ENCODE measurements around the gene SNX2.
"Not testable (repeated sequence)": the region's sequence is repeated elsewhere in the genome, so short reads cannot be mapped to it uniquely, and the experiment has no call there.

Gene SNX2

GRCh38 chr5:122774861-122775549 lies at the start of gene SNX2:
Gene SNX2, plus strand, starts transcription at chr5:122775080. Its CDS starts 24 bp downstream, at chr5:122775104.
- peak; percentile 71 to 81 for DNase-seq (ENCODE audit: low read depth in 1 of 2, low spot score in 1 of 2)

- no peak for DNase-seq (ENCODE audit: low read depth in 1 of 2, low spot score in 1 of 2)
Measured at GRCh38 chr5:122727112-122727541, 47.8 kb upstream of the SNX2 start.

- DNase-seq (ENCODE audit: low read depth in 1 of 2, low spot score in 1 of 2): no peak
Measured at GRCh38 chr5:122730037-122730436, 44.8 kb upstream of the SNX2 start.

GRCh38 chr5:122730456-122730855 lies 44.4 kb upstream of the SNX2 start:
- DNase-seq (ENCODE audit: low read depth in 1 of 2, low spot score in 1 of 2): no peak

GRCh38 chr5:122736086-122736845 lies 38.6 kb upstream of the SNX2 start:
- no peak for DNase-seq (ENCODE audit: low read depth in 1 of 2, low spot score in 1 of 2)

GRCh38 chr5:122738088-122738487 lies 36.8 kb upstream of the SNX2 start:
- no peak for DNase-seq (ENCODE audit: low read depth in 1 of 2, low spot score in 1 of 2)

- no peak for DNase-seq (ENCODE audit: low read depth in 1 of 2, low spot score in 1 of 2)
Measured at GRCh38 chr5:122741681-122742080, 33.2 kb upstream of the SNX2 start.

- no peak for DNase-seq (ENCODE audit: low read depth in 1 of 2, low spot score in 1 of 2)
Measured at GRCh38 chr5:122743261-122743660, 31.6 kb upstream of the SNX2 start.

GRCh38 chr5:122745597-122745996 lies 29.3 kb upstream of the SNX2 start:
- no peak for DNase-seq (ENCODE audit: low read depth in 1 of 2, low spot score in 1 of 2)

- no peak for DNase-seq (ENCODE audit: low read depth in 1 of 2, low spot score in 1 of 2)
Measured at GRCh38 chr5:122749886-122750285, 25.0 kb upstream of the SNX2 start.

- DNase-seq (ENCODE audit: low read depth in 1 of 2, low spot score in 1 of 2): no peak
Measured at GRCh38 chr5:122751293-122751782, 23.5 kb upstream of the SNX2 start.

GRCh38 chr5:122753500-122753899 lies 21.4 kb upstream of the SNX2 start:
- no peak for DNase-seq (ENCODE audit: low read depth in 1 of 2, low spot score in 1 of 2)

GRCh38 chr5:122755783-122756182 lies 19.1 kb upstream of the SNX2 start:
- no peak for DNase-seq (ENCODE audit: low read depth in 1 of 2, low spot score in 1 of 2)

GRCh38 chr5:122756264-122756911 lies 18.5 kb upstream of the SNX2 start:
- no peak for DNase-seq (ENCODE audit: low read depth in 1 of 2, low spot score in 1 of 2)

- no peak for DNase-seq (ENCODE audit: low read depth in 1 of 2, low spot score in 1 of 2)
Measured at GRCh38 chr5:122757285-122757684, 17.6 kb upstream of the SNX2 start.

- DNase-seq (ENCODE audit: low read depth in 1 of 2, low spot score in 1 of 2): no peak
Measured at GRCh38 chr5:122759241-122760070, 15.4 kb upstream of the SNX2 start.

GRCh38 chr5:122760236-122760635 lies 14.6 kb upstream of the SNX2 start:
- no peak for DNase-seq (ENCODE audit: low read depth in 1 of 2, low spot score in 1 of 2)

GRCh38 chr5:122761115-122761514 lies 13.8 kb upstream of the SNX2 start:
- DNase-seq (ENCODE audit: low read depth in 1 of 2, low spot score in 1 of 2): no peak

GRCh38 chr5:122761896-122762295 lies 13.0 kb upstream of the SNX2 start:
- DNase-seq (ENCODE audit: low read depth in 1 of 2, low spot score in 1 of 2): not testable (repeated sequence)

GRCh38 chr5:122766130-122766529 lies 8.8 kb upstream of the SNX2 start:
- no peak for DNase-seq (ENCODE audit: low read depth in 1 of 2, low spot score in 1 of 2)

GRCh38 chr5:122770477-122770876 lies 4.4 kb upstream of the SNX2 start:
- DNase-seq (ENCODE audit: low read depth in 1 of 2, low spot score in 1 of 2): no peak
